Motor neuron (in vitro differentiated cells): ENCODE measurements around the gene TOMM7. TPM values are rescaled to one million over a fixed set of nuclear protein-coding genes. Genes with fewer than 3 reads are reported as not detected.

Source experiments
- ATAC-seq, 8 experiments: fragments of 200-7000 bp; cut with Tn5 transposase; replicated peaks in 6 of 8; 2 replicates each; pipeline ENCODE4 v1.8.0; 2021; ENCODE audit warnings: mild to moderate bottlenecking in 8 of 8, moderate library complexity in 8 of 8
- H3K27ac ChIP-seq, 2 donors: fragments of 250-450 bp; sonication (Bioruptor Pico); 2 replicates each; pipeline ENCODE4 v1.9.0; 2021; ENCODE audit warnings: antibody characterized with exemption in 2 of 2, mild to moderate bottlenecking in 2 of 2, moderate library complexity in 1 of 2
- H3K4me1 ChIP-seq, 2 donors: fragments of 250-450 bp; sonication (Bioruptor Pico); replicated peaks in 1 of 2; 2 replicates each; pipeline ENCODE4 v1.6.1; 2021; ENCODE audit warnings: antibody characterized with exemption in 2 of 2, mild to moderate bottlenecking in 2 of 2, moderate library complexity in 1 of 2
- H3K4me3 ChIP-seq, 5 donors: fragments of 250-450 bp; sonication (Bioruptor Pico); 2 replicates each; pipeline ENCODE4 v1.9.0; 2021; ENCODE audit warnings: antibody characterized with exemption in 5 of 5, mild to moderate bottlenecking in 5 of 5, moderate library complexity in 4 of 5
- WGBS, 10 experiments: fragments of 450-650 bp; shearing (Covaris generic); methylation state at CpG; one replicate each; pipeline ENCODE4 v1.0.0; 2022; 5-methylcytosine and 5-hydroxymethylcytosine counted together
- in situ Hi-C, 9 experiments: fragments of 400-800 bp; cut with MboI; loops; one replicate each; pipeline ENCODE4 v1.15.0; 2021; ENCODE audit warnings: low sequenced_read_pairs in 9 of 9, low pct_unique_long_range_greater_than_20kb in 2 of 9; ENCODE audit not compliant: unreplicated experiment in 9 of 9
- total RNA-seq, 8 experiments: library from RNA; unstranded; fragments of 300-600 nt; gene quantifications; 2 replicates each; pipeline versions ENCODE4 v1.2.3 to v1.2.4, GENCODE V29; 2022

TOMM7 gene
- total RNA-seq, 8 experiments from 2014 or later: 153 to 386 (median 246) TPM

- no peak overlapping the region for H3K4me3 ChIP-seq
- WGBS, 10 experiments: 40 to 98% (median 71%) methylated on average over 1 to 4 of the region's 4 CpGs; no CpG with 5 or more reads in 1 of the 10 experiments
- H3K4me1 ChIP-seq: no peaks in the 10 kb centered on the region
- in situ Hi-C loops: loop anchor here in 1 of 9 experiments (25.0 kb wide), 1 partner anchor 201 kb away; no protein-coding TSS in a partner anchor
- peak in 2 of 8 experiments; percentile 4 to 24 for ATAC-seq
- H3K27ac ChIP-seq: no peak overlapping the region
Measured at GRCh38 chr7:22860784-22861482, 38.3 kb upstream of the TOMM7 start.

GRCh38 chr7:22860337-22860736 lies 37.7 kb upstream of the TOMM7 start:
- in situ Hi-C loops: loop anchor here in 1 of 9 experiments (25.0 kb wide), 1 partner anchor 202 kb away; no protein-coding TSS in a partner anchor
- 0 to 100% (median 73%) methylated on average over 1 to 2 of the region's 2 CpGs; no CpG with 5 or more reads in 3 of the 10 experiments for WGBS, 10 experiments
- peak in 2 of 8 experiments; percentile 4 to 5 for ATAC-seq

DNA sequence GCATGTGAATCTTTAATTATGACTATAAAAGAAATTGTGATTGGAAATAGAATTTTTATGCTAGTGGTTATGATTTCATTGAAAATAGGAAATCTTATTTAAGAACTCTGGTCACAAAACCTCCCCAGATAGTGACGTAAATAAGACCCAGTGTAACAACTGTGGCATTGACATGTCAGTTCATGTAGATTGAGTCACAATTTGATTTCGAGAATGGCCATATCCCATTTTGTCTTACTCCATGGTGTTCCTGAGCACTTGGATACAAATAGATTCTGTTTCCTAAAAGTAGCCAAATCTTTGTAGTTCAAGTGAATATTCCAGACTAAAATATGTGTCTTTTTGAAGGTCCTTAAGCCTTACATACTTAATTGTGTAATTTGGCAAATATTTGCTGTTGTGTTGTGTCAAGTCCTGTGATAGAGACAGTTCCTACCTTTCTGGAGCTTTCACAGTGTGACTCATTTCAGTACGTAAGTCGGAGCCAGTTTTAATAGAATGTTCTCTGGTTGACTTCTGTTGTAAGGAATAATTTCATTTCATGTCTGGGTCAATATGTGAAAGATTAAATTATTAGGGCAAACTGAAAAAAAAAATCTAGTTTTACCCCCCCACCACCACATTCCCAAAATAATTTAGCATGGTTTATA lies 37.1 kb upstream of the TOMM7 start:
- no peak overlapping the region for H3K4me3 ChIP-seq
- no peak for ATAC-seq
- in situ Hi-C loops: loop anchor here in 1 of 9 experiments (25.0 kb wide), 1 partner anchor 203 kb away; no protein-coding TSS in a partner anchor
- no peak overlapping the region for H3K27ac ChIP-seq
- WGBS, 10 experiments: 56 to 100% (median 87%) methylated on average over 1 to 4 of the region's 4 CpGs; no CpG with 5 or more reads in 1 of the 10 experiments
- no peaks in the 10 kb centered on the region for H3K4me1 ChIP-seq

More at GRCh38 chr7:22860337-22860736, 37.7 kb upstream of the TOMM7 start:
- H3K4me3 ChIP-seq: no peak overlapping the region
- H3K4me1 ChIP-seq: no peaks in the 10 kb centered on the region
- H3K27ac ChIP-seq: no peak overlapping the region

DNA sequence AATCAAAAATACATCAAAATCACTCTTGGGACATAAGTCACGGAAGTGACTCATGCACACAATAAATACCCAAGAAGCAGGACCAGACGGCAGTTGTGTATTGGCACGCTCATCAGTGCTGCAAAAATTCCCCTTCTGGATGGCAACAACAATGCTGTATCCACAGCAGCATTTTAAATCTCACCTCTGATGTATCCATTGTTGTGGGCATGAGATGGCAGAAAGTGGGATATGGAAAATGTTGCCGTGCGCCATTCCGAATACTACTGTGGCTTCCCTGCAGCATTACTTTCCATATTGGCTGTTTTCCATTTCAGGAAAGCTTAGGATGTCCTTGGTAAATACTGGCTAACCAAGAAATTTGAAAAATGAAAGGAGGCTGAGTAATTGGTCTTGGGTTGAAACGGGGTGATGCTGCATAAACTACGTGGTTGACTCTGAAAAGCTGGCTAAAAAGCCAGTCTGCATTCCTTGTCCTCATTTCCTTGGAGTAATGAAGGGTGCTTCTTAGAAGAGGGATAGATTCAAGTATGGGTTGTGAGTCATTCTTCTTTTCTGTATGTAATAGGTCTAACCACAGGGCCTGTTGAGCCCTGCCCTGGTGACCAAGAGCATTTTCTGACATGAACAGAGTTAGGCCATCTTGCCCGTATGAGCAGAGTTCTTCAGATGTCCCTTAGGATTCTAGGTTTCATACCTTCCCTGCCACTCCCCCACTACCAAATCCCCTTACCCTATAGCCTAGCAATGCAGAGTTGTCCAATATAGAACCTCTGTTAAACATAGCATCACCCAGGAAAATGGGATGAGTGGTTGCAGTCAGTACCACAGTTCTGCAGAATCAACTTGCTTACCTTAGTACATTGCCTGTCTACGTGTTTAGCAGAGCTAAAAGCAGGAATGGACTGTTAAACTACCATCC lies 36.3 kb upstream of the TOMM7 start:
- in situ Hi-C loops: loop anchor here in 1 of 9 experiments (25.0 kb wide), 1 partner anchor 203 kb away; no protein-coding TSS in a partner anchor
- WGBS, 10 experiments: 19 to 100% (median 87%) methylated on average over 3 to 10 of the region's 10 CpGs
- Histone ChIP-seq H3K27ac (no peak overlapping the region), H3K4me3 (no peak overlapping the region), H3K4me1 (no peaks in the 10 kb centered on the region)
- peak in 2 of 8 experiments; percentile 39 to 51 for ATAC-seq

DNA sequence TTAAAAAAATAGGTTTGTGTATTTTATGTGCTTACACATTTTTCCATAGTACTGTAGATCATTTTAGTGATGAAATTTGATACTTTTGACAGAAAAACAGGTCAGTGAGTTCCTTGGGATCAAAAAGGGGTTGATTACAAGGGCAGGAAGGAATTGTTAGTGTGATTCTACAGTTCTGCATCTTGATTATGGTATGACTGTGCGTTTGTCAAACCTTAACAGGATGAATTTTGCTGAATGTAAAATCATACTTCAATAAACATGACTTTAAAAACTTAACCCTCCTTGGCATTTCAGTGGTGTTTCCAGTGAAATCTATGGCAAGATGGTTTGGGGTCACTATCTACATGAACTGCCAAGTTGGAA lies 35.6 kb upstream of the TOMM7 start:
- ATAC-seq: no peak
- WGBS, 10 experiments: 20 to 100% (median 88%) methylated on average over 1 of the region's 1 CpG; no CpG with 5 or more reads in 2 of the 10 experiments
- Histone ChIP-seq H3K4me1 (no peaks in the 10 kb centered on the region), H3K4me3 (no peak overlapping the region), H3K27ac (no peak overlapping the region)
- in situ Hi-C loops: loop anchor here in 1 of 9 experiments (25.0 kb wide), 1 partner anchor 204 kb away; no protein-coding TSS in a partner anchor

- WGBS, 10 experiments: 0 to 100% (median 87%) methylated on average over 1 to 2 of the region's 2 CpGs; no CpG with 5 or more reads in 1 of the 10 experiments
- in situ Hi-C loops: loop anchor here in 1 of 9 experiments (25.0 kb wide), 1 partner anchor 206 kb away; no protein-coding TSS in a partner anchor
- Histone ChIP-seq H3K27ac (no peak overlapping the region), H3K4me3 (no peak overlapping the region), H3K4me1 (no peaks in the 10 kb centered on the region)
- ATAC-seq: no peak
Measured at GRCh38 chr7:22856416-22856815, 33.8 kb upstream of the TOMM7 start.

DNA sequence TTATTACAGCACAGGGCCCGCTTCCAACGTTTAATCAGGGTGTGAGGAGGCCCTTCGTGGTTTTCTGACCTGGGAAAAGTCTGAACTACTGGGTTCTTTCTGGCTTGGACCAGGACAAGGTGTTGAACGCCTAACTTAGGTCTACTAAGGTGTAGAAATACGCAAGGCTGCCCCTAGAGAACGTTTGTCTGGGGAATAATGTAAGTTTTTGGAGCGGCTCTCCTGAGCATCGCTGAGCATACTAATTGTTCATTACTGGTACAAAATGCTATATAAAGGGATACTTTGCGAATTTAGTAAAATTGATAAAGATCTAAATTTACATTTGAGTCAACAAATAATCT lies 32.4 kb upstream of the TOMM7 start:
- in situ Hi-C loops: loop anchor here in 1 of 9 experiments (25.0 kb wide), 1 partner anchor 207 kb away; no protein-coding TSS in a partner anchor
- WGBS, 10 experiments: 0 to 77% (median 43%) methylated on average over 2 to 8 of the region's 9 CpGs
- Histone ChIP-seq H3K4me3 (peak overlapping the region in 2 of 5 donors; percentile 33 to 39), H3K27ac (no peak overlapping the region), H3K4me1 (no peaks in the 10 kb centered on the region)
- no peak for ATAC-seq

DNA sequence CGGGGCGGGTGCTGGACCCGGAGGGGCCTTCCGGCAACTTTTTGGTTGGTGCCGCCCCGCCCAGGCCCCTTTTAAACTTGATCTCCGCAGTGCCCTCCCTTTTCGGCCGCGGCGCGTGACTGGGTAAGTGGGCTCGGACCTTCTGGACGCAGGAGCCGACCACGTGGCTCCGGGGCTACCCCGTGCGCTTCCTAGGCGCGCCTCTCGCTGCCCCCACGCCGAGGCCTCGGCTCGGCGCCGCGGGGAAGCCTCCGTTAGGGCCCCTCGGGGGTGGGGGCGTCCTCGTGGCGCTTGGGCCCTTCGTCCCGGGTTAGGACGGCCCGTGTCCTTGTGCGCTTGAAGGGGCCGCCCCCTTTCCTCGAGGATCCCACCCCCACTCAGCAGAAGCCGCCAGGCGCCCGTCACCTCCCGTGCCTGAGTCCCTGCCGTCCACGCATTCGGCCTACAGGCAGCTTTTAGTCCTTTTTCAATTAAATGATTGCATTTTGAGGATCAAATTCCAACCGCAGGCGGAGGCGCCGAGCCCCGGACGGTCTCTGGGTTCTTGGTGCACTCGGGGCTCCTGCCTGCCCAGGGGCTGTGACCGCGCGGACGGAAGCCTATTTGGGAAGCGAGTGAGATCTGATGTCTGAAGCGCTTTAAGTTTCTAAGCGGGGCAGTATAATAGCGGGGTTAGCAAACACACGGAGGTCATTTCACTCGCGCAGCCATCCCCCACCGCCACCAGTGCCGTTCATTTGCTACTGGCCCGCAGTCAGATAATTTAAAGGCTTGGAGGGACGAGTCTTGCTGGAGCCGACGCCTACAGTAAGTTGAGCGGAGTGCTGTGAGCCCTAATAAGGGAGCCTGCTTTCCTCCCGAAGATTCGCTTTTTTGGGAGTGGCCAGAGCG lies 31.8 kb upstream of the TOMM7 start:
- Histone ChIP-seq H3K27ac (peak overlapping the region in 1 of 2 donors; percentile 47), H3K4me3 (peak overlapping the region; percentile 28 to 39 (median 33)), H3K4me1 (peaks cover 0 to 4% of the 10 kb centered on the region in 2 donors)
- peak; percentile 67 to 91 (median 82) for ATAC-seq
- 0 to 20% (median 9%) methylated on average over 1 to 10 of the region's 76 CpGs; no CpG with 5 or more reads in 6 of the 10 experiments for WGBS, 10 experiments
- in situ Hi-C loops: loop anchor here in 1 of 9 experiments (25.0 kb wide), 1 partner anchor 208 kb away; no protein-coding TSS in a partner anchor

DNA sequence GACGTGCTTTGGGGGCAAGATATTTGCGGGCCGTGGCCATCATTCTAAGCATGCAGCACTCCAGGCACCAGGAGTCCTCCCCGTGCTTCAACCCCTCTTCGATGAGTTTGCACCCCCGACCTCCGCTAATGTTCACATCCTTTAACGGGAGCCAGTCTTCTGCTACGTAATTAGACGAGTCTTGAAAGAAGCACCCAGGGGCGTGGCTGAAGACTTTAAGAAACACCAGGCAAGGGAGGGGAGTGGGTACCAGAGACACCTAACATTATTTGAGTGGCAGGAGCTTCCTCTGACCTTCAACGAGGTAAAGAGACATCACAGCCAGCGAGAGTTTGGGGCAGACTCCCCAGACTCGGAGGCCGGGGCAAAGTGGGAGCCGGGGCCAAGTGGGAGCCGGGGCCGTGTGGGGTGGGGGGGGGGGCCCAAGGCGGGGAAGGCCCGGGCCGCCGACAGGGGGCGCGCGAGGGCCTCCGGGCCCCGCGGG lies 31.1 kb upstream of the TOMM7 start:
- in situ Hi-C loops: loop anchor here in 1 of 9 experiments (25.0 kb wide), 1 partner anchor 209 kb away; no protein-coding TSS in a partner anchor
- Histone ChIP-seq H3K4me3 (peak overlapping the region; percentile 28 to 39 (median 33)), H3K4me1 (peaks cover 0 to 10% of the 10 kb centered on the region in 2 donors), H3K27ac (no peak overlapping the region)
- ATAC-seq: peak in 1 of 8 experiments; percentile 36
- WGBS, 10 experiments: 2 to 100% (median 70%) methylated on average over 1 to 10 of the region's 28 CpGs; no CpG with 5 or more reads in 5 of the 10 experiments

DNA sequence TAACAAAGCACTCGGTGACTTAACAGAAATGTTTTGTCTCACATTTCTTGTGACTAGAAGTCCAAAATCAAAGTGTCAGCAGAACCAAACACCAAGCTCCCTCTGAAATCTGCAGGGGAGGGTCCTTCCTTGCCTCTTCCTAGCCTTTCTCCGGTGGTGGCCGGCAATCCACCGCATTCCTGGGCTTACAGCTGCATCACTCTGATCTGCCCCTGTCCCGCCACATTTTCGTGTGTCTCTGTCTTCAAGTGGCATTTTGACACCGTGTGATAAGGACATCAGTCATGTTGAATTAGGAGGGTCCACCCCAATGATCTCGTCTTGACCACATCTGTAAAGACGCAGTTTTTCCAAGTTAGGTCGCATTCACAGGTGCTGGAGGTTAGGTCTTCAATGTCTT lies 30.5 kb upstream of the TOMM7 start:
- in situ Hi-C loops: loop anchor here in 1 of 9 experiments (25.0 kb wide), 1 partner anchor 209 kb away; no protein-coding TSS in a partner anchor
- H3K4me1 ChIP-seq: peaks cover 0 to 10% of the 10 kb centered on the region in 2 donors
- no peak overlapping the region for H3K27ac ChIP-seq
- no peak for ATAC-seq
- H3K4me3 ChIP-seq: no peak overlapping the region
- WGBS, 10 experiments: 20 to 100% (median 94%) methylated on average over 1 to 10 of the region's 10 CpGs; no CpG with 5 or more reads in 2 of the 10 experiments

DNA sequence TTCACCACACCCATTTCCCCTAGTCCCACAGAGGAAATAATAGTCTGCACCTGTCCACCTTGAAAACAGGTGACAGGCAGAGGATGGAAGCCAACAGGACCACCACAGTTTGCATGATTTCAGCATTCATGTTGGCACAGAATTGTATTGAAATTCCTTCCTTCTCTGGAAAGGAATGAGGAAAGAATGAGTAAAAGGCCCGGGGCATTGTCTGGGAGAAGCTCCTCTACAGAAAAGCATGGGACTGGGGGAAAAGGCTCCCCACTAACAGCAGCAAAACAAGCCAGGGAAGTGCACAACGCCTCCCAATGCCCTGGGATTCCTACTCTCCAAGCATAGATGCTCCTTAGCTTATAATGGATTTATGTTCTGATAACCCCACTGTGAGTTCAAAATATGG lies 28.5 kb upstream of the TOMM7 start:
- in situ Hi-C loops: loop anchor here in 1 of 9 experiments (25.0 kb wide), 1 partner anchor 211 kb away; no protein-coding TSS in a partner anchor

More for the DNA sequence above, 28.5 kb upstream of the TOMM7 start:
- 17 to 90% (median 69%) methylated on average over 1 to 2 of the region's 2 CpGs; no CpG with 5 or more reads in 2 of the 10 experiments for WGBS, 10 experiments
- H3K27ac ChIP-seq: no peak overlapping the region
- H3K4me1 ChIP-seq: peaks cover 0 to 10% of the 10 kb centered on the region in 2 donors
- H3K4me3 ChIP-seq: no peak overlapping the region
- no peak for ATAC-seq
